Breast epithelium (tissue), 3 donors: ENCODE data around the gene CPNE4.

Experiments
- CTCF ChIP-seq, 3 donors: fragments of 450-650 bp; IDR thresholded peaks; one replicate each; pipeline ENCODE4 v1.5.1; 2016 to 2017; ENCODE audit warnings: antibody characterized with exemption in 3 of 3, mild to moderate bottlenecking in 3 of 3, moderate library complexity in 3 of 3
- POLR2AphosphoS5 ChIP-seq, 3 donors: sonication (generic); formaldehyde crosslinking; IDR thresholded peaks; one replicate each; pipeline ENCODE4 v1.6.1; 2017; ENCODE audit warnings: antibody characterized with exemption in 3 of 3

- TF ChIP-seq CTCF (IDR thresholded peaks at IDR 0.05) = no peak
- no peak for TF ChIP-seq POLR2AphosphoS5 (IDR thresholded peaks at IDR 0.05)
These were observed 109.2 kb downstream of the CPNE4 start for GRCh38 chr3:131925571-131925970.
